K562 (cell line): Measurements from ENCODE around the gene MAD1L1. TPM values are rescaled to one million over a fixed set of nuclear protein-coding genes. Genes with fewer than 3 reads are reported as not detected.

Experiments used
- CBFA2T2 ChIP-seq: fragments of 450-650 bp; conservative IDR thresholded peaks from 2 replicates; pipeline ENCODE4 v1.6.1; 2017; ENCODE audit warnings: mild to moderate bottlenecking
- CBFA2T3 ChIP-seq: fragments of 450-650 bp; IDR thresholded peaks from 2 replicates; pipeline ENCODE4 v1.6.1; 2017
- CREM ChIP-seq: IDR thresholded peaks from 2 replicates; pipeline ENCODE4 v1.6.1; 2014; ENCODE audit warnings: antibody characterized with exemption, low read depth
- CTBP1 ChIP-seq: fragments of 450-650 bp; IDR thresholded peaks from 2 replicates; pipeline ENCODE4 v1.6.1; 2016; ENCODE audit warnings: borderline replicate concordance
- ELF1 ChIP-seq: fragments of 200-800 bp; sonication (Bioruptor generic); IDR thresholded peaks from 2 replicates; pipeline ENCODE4 v1.6.1; 2016; ENCODE audit warnings: missing genetic modification characterization, missing compliant biosample characterization
- JUN ChIP-seq, 2 experiments: sonication (generic) in 1 of 2; formaldehyde crosslinking in 1 of 2; IDR thresholded peaks; 2 replicates each; pipeline versions ENCODE4 v1.6.1 to v1.8.0; 2012 to 2022; ENCODE audit warnings: borderline replicate concordance in 2 of 2, mild to moderate bottlenecking in 2 of 2, improper control_type of control experiment in 1 of 2, low read depth in 1 of 2, low read length in 1 of 2, missing genetic modification reagents in 1 of 2
- NCOR1 ChIP-seq: fragments of 450-650 bp; IDR thresholded peaks from 2 replicates; pipeline ENCODE4 v1.6.1; 2016; ENCODE audit warnings: mild to moderate bottlenecking, moderate library complexity
- NEUROD1 ChIP-seq: fragments of 150-350 bp; IDR thresholded peaks from 2 replicates; pipeline ENCODE4 v1.6.1; 2014; ENCODE audit warnings: borderline replicate concordance, low read length, low read depth; ENCODE audit not compliant: partially characterized antibody
- POLR2AphosphoS5 ChIP-seq: IDR thresholded peaks from 2 replicates; pipeline ENCODE4 v1.6.1; 2011; ENCODE audit warnings: mild to moderate bottlenecking, low read depth, low read length, moderate library complexity; ENCODE audit not compliant: control insufficient read depth, insufficient read depth
- POU5F1 ChIP-seq: fragments of 150-350 bp; IDR thresholded peaks from 2 replicates; pipeline ENCODE4 v1.6.1; 2014; ENCODE audit warnings: borderline replicate concordance, low read length, low read depth, mild to moderate bottlenecking; ENCODE audit not compliant: partially characterized antibody
- SFPQ ChIP-seq: fragments of 200-400 bp; formaldehyde crosslinking; IDR thresholded peaks from 2 replicates; pipeline ENCODE4 v1.6.1; 2017; ENCODE audit warnings: mild to moderate bottlenecking, low read depth, low read length, moderate library complexity
- SIRT6 ChIP-seq: IDR thresholded peaks from one replicate; pipeline ENCODE4 v1.6.1; 2012; ENCODE audit warnings: low read depth, mild to moderate bottlenecking, control low read depth, inconsistent platforms, low read length, moderate library complexity
- TAL1 ChIP-seq: fragments of 450-650 bp; IDR thresholded peaks from 2 replicates; pipeline ENCODE4 v1.6.1; 2016; ENCODE audit warnings: mild to moderate bottlenecking
- TCF3 ChIP-seq: sonication (generic); formaldehyde crosslinking; IDR thresholded peaks from 2 replicates; pipeline ENCODE4 v1.4.0; 2020; ENCODE audit warnings: mild to moderate bottlenecking, missing genetic modification reagents
- ZNF589 ChIP-seq: fragments of 200-800 bp; sonication (Bioruptor generic); IDR thresholded peaks from 2 replicates; pipeline ENCODE4 v1.6.1; 2016; ENCODE audit warnings: low read depth, missing genetic modification characterization, missing compliant biosample characterization
- polyA plus RNA-seq, 8 experiments: library from polyadenylated mRNA; depleted of rRNA in 4 of 8; stranded (reverse) in 5 of 8; unstranded in 3 of 8; fragments of >200 nt; fragmentation: Nextera tagmentation in 2 of 8; fragmentation: Illumina TruSeq in 1 of 8; extraction: Ambion mirVana in 2 of 8; extraction: Trizol in 1 of 8; gene quantifications; 2 replicates each; pipeline versions ENCODE4 v1.2.1 to v1.2.3, GENCODE V29; 2011 to 2014; ENCODE audit warnings: inconsistent platforms in 1 of 8, missing spikeins in 1 of 8
- total RNA-seq, 7 experiments: library from RNA; depleted of rRNA in 6 of 7; stranded (reverse); fragments of >200 nt in 6 of 7; fragmentation: Illumina TruSeq in 2 of 7; extraction: Trizol in 2 of 7; gene quantifications; 2 replicates each; pipeline versions ENCODE4 v1.2.1 to v1.2.3, GENCODE V29; 2011 to 2021; ENCODE audit warnings: low replicate concordance in 1 of 7

Gene MAD1L1
- total and polyA plus RNA-seq, 9 of the 15 experiments (the other 6 are each of a cell fraction or from before 2014, with no cell fraction given), result 1.7 to 89.7 (median 18.0) TPM

GRCh38 chr7:2165239-2165609 lies 67.5 kb downstream of the MAD1L1 start (continued):
- TF ChIP-seq SFPQ, result no peak
- peak; percentile 80 for TF ChIP-seq NCOR1
- peak; percentile 58 for TF ChIP-seq CREM
- peak; percentile 96 for TF ChIP-seq TCF3 (CRISPR knock-in tag)
- no peak for TF ChIP-seq POU5F1
- peak; percentile 71 for TF ChIP-seq POLR2AphosphoS5
- peak; percentile 87 for TF ChIP-seq CBFA2T2
- TF ChIP-seq NEUROD1, result no peak
- peak; percentile 94 for TF ChIP-seq CBFA2T3
- peak; percentile 98 for TF ChIP-seq CTBP1
- TF ChIP-seq SIRT6, result no peak
- TF ChIP-seq ZNF589 (CRISPR knock-in tag), result no peak
- TF ChIP-seq JUN (IDR thresholded peaks at IDR 0.05; ENCODE audit: borderline replicate concordance, low read depth, low read length), result peak; percentile 88
- TF ChIP-seq JUN (CRISPR knock-in tag; IDR thresholded peaks at IDR 0.05; ENCODE audit: borderline replicate concordance), result 0 out of 2 replicates have a peak, but pooled peaks have one; percentile 31
- peak; percentile 85 for TF ChIP-seq TAL1
- TF ChIP-seq ELF1, result no peak
